Measurements from ENCODE around the gene CCDC61.

Gene CCDC61, protein sequence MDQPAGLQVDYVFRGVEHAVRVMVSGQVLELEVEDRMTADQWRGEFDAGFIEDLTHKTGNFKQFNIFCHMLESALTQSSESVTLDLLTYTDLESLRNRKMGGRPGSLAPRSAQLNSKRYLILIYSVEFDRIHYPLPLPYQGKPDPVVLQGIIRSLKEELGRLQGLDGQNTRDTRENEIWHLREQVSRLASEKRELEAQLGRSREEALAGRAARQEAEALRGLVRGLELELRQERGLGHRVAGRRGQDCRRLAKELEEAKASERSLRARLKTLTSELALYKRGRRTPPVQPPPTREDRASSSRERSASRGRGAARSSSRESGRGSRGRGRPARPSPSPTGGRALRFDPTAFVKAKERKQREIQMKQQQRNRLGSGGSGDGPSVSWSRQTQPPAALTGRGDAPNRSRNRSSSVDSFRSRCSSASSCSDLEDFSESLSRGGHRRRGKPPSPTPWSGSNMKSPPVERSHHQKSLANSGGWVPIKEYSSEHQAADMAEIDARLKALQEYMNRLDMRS

DNA sequence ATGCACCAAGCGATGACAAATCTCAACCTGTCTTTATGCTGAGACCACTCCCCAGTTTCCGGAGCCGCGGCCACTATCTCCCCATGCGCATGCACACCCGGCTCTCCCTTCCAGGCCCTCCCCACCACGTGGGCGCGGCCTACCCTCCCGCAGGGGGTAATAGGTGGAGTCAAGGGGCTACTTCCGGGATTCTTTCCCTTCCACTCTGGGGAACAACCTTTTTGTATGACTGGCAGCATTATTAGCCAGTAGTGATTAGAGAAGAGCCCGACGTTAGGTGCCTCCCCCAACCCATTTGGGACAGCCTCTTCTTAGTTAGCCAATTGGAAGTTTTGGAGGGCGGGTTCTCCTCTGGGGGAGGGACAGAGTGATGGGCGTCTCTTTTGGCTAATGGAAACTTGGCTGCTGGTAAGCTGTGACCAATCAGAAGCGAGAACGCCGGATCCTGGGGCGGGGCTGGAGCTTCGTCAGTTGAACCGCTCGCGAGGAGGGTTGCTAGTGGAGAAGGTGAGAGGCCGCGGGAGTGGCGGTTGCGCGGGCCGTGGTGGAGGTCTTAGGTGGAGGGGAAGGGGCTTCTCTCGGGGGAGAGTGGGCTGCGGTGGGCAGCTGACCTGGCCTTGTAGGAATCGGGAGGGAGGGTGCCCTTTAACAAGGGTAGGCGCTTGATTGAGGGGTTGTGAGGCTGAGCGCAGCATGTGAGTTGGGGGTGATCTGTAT is at the start of gene CCDC61:
TSS of gene CCDC61 (plus strand) at position 470 of the 717 bp plus-strand sequence. CDS start 7,552 bp downstream, outside the sequence.
- DNase-seq (ENCODE audit: low read depth) = peak; percentile 100

DNA sequence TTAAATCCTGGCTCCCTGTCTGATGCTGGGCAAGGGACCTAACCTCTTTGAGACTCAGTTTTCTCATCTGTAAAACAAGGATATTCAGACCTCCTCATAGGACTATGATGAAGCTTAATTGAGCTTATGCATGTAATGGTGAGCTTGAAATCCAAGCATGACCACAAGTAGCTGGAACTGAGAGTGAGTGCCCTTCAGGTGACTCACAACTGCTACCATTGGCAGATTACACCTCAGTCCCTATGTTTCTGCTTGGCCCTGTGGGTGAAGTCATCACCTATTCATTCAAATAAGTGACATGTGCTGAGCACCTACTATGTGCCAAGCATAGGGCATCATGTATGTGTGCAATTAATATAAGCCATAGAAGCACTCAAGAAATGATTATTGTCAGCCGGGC is 47.3 kb upstream of the CCDC61 start:
- no peak for DNase-seq (ENCODE audit: low read depth)

DNA sequence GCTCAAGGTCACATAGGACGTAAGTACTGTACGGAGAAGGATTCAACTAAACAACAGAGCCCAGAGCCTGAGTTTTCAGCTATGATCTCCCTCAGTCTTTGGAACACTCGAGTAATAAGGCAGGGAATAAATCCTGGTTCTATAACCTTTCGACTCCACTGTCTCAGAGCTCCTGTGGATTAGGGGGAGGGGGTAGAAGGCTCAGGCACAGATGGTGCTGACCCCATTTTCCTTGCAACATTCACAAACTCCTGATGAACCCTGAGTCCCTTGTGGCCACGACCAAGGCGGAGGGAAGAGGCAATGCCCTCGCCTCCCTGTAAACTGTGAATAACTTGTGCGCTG is 43.0 kb upstream of the CCDC61 start:
- DNase-seq (ENCODE audit: low read depth) = no peak

DNA sequence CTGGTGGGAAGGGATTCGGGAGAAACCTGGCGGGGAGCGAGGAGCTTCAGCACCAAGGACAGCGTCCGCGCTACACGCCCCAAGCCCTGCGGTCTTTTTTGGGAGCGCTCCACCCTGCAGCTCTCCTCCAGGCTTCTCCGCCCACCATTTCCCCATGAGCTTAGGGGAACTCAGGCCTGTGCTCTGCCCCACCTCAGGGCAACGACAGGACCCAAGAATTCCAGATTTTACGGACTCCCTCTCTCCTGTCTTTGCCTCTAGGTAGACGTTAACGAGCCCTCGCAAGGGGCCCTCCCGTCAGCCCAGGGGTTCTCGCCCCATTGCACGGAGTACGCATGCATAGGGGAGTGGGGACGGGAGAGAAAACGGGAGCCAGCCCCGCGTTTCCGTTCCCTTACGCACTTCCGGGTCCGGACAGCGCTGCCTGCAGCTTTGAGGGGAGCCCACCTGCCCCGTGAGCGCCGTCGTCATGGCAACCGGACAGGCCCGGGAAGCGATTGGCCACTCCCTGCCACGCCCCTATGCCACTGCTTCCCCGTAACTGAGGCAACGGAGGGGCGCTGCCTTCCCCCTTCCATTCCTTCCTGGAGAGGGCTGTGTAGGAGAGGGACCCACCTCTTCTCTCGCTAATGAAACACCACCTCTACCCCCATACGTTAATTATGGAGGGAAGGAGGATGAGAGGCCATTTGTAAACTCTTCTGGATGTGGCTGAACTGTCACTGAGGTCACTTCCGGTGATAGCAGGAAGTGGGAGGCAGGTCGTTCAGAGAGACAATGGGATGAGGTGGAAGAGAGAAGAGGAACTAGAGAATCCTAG is 42.4 kb upstream of the CCDC61 start:
- DNase-seq (ENCODE audit: low read depth) = no peak

DNA sequence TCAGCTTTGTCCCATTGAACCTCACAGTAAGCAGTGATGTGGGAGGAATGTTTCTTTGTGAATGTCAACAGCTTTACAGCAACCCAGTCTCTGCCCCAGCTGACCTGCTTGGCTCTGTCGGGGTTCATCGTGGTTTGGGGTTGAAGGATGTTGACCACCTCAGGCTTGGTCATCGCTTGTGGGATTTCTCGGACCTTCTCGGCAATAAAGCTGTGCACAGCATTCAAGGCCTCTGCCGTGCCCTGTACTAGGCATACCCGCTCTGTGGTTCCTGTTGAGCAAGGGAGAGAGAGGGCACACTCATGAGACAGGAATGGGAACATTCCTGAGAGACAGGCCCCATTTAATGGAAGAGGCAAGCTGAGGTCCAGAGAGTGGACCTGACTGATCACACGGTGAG is 41.6 kb upstream of the CCDC61 start:
- no peak for DNase-seq (ENCODE audit: low read depth)

DNA sequence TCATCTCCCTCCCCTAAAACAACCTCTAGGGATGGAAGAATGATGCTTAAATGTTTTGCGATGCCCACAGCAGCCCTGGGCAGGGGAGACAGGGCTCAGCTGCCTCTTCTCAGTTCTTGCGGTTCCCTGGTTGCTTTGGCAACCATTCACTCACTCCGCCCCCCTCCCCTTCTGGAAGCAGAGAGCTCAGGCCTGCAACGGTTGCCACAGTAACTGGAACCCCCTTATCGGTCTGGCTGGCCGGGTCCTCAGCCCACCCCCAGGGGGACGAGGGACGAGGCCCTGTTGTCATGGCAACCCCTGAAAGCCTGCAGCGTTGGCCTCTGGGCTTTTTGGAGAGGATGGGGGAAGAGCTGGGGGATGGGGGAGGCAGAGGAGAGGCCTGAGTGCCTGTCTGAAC is 41.1 kb upstream of the CCDC61 start:
- no peak for DNase-seq (ENCODE audit: low read depth)

DNA sequence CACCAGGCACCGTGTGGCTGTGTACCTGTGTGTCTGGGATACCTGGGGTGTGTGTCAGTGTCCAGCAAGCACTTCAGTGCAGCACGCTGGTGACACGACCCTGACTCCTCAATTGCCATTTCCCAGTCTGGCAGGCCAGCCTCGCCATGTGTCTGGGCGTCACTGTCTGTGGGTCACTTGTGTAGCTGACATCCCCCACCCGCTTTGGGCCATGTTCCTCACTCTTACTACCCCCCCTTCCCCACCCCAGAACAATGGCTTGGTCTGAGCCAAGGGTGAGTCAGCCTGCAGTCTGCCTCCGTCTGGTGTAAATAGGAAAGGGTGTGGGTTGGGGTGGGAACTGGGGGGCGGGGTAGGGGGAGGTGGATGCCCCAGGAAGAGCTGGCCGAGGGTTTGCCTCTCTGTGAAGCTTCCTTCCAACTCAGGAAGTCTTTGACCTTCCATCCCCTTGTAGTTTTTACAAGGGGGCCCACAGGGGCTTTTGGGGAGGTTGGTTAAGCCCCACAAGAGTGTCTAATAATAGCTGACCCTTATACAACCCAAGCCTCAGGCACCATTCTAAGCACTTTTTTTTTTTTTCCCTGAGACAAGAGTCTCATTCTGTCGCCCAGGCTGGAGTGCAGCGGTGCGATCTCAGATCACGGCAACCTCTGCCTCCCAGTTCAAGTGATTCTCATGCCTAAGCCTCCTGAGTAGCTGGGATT is 39.2 kb upstream of the CCDC61 start:
- DNase-seq (ENCODE audit: low read depth) = no peak

DNA sequence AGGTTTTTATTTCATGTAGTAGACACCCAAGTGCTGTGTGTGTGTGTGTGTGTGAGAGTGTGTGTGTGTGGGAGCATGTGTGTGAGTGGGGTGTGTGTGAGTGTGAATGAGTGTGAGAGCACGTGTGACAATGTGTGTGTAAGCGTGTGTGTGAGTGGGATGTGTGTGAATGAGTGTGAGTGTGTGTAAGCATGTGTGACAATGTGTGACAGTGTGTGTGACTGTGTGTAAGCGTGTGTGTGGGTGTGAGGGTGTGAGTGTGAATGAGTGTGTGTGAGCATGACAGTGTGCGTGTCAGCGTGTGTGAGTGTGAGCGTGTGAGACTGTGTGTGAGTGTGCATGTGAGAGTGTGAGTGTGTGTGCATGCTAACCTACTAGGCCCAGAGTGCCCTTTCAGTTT is 36.9 kb upstream of the CCDC61 start:
- no peak for DNase-seq (ENCODE audit: low read depth)

DNA sequence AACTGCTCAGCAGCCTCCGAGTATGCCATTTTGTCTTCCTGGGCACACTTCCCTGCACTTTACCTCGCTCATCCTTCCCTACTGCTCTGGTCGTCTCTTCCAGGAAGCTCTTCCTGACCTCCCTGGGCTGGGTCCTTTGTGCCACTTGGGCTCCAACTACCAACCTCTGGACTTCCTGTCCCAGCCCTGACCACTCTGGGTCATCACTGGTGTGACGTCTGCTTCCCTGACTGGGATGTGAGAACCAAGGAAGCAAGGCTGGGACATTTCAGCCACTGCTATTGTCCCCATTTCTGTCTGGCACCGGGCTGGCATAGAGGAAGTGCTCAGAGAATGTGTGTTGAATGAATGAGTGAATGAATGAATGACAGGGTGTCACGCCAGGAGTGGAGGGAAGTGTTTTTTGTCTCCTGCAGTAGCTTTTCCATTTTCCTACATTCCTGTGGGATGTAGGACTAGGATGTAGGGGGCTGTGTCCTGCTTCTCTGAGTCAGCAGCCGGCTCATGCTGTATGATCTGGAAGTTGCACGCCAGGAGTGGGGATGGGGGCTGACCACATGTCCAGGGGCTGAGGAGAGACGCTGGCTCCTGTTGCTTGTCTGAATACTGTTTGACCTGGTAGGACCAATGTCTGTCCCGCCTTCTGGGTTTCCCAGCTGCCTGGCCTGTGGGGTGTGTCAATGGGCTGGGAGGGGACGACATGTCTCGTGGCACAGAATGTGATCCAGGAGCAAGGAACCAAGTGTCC is 36.3 kb upstream of the CCDC61 start:
- DNase-seq (ENCODE audit: low read depth) = no peak

DNA sequence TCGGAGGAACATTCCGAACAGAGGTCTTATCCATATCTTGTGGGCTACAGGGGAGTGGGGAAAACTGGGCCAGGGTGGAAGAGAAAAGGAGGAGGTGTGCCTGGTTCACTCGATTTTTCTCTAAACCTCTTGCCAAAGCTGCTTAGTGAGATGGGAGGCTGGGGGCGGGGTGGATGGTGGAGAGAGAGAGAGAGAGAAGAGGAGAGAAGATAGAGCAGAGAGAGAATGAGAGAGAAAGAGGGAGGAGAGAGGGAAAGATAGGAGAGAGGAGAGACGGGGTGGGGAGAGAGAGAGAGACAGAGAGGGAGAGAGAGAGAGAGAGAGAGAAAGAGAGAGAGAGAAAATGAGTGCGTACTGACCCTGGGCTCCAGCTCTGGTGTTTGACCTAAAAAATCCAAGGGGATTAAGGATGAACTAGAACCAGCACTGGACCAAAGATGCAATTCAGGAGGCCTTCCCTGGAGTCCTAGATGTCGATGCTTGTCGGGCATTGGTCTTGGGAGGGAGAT is 35.7 kb upstream of the CCDC61 start:
- no peak for DNase-seq (ENCODE audit: low read depth)

DNA sequence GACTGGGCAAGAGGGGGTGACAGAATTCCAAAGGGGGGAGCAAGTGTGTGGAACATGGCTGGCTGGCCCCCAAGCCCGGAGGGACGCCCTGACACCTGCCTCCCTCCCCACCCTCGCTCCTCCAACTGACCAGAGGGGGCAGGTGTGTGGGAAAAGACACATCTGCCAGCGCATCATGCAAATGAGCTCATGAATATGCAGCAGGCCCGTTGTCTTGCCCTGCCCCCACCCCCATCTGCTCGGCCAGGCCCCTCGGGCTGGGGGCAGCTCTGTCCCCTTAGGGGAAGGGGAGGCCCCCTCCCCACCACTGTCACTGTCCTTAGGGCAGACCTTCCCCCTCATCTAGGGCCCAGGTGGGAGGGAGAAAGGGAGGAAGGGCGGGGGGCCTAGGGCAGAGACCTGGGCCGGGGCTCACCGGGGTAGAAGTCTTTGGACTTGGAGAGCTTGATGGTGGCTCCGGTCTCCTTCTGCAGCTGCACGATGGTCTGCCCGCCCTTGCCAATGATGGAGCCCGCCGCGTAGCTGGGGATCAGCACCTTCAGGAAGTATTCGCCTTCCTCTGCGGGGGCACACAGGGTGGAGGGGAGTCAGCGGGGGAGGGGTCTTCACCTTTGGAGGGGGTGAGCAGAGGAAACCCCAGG is 34.6 kb upstream of the CCDC61 start:
- no peak for DNase-seq (ENCODE audit: low read depth)

DNA sequence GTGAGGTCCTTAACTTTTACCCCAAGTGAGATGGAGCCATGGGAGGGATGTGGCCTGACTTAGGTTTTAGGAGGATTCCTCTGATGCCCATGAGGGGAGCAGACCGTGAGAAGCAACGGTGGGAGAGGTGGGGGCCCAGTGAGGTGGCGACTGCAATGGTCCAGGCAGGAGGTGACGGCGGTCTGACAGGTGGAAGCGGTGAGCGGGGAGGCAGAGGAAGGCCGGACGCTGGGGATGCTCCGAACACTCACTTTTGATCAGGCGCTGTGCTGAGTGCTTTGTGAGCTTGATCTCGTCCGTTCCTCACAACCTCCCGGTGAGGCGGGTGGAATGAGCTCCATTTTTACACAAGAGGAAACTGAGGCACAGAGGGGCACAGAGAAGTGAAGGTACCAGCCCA is 33.2 kb upstream of the CCDC61 start:
- DNase-seq (ENCODE audit: low read depth) = no peak

DNA sequence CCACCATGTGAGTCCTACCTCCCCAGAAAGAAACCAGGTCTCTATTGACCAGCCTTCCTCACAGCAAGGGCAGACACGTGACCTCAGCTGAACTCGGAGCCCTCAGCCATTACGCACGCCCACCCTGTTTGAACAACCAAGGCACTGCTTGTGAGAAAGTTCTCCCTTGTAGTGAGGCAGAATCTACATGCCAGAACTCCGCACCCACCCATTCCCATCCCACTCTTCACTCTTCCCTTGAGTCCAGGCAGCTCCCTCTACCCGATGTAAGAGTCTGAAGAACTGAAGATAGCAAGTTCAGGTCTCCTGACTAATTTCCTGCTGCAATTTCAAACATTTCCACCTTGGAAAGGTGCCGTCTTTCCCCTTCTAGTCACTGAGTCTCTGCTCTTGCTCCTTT is 28.0 kb upstream of the CCDC61 start:
- no peak for DNase-seq (ENCODE audit: low read depth)

DNA sequence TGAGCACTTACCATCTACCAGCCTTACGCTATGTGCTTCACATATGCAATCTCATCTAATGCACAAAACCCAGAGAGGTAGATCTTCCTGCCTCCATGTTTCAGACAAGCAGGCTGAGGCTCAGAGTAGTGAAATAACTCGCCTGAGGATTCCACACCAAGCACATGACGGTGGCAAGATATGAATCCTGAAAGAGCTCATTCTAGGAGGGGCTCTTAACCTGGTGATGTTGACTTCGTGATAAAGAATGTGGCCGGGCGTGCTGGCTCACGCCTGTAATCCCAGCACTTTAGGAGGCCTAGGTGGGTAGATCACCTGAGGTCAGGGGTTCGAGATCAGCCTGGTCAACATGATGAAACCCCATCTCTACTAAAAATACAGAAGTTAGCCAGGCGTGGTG is 26.6 kb upstream of the CCDC61 start:
- DNase-seq (ENCODE audit: low read depth) = no peak

DNA sequence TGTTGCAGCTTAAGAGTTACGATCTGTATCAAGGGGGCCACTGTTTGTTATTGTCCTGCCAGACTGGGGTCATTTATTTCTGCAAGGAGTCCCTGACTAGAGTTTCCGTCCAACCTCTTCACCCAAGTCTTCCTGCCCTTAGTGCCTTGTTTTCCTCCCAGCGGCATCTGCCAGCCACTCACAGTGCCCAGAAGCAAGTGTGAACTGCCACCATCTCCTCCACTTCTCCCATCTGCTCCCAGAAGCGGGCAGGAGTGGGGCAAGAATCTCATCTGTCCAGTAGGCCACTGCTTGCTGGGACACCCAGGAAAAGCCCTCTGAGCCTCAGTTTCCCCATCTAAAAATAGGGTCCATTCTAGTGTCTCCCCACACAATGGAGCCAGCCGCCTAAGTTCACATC is 25.6 kb upstream of the CCDC61 start:
- DNase-seq (ENCODE audit: low read depth) = no peak

DNA sequence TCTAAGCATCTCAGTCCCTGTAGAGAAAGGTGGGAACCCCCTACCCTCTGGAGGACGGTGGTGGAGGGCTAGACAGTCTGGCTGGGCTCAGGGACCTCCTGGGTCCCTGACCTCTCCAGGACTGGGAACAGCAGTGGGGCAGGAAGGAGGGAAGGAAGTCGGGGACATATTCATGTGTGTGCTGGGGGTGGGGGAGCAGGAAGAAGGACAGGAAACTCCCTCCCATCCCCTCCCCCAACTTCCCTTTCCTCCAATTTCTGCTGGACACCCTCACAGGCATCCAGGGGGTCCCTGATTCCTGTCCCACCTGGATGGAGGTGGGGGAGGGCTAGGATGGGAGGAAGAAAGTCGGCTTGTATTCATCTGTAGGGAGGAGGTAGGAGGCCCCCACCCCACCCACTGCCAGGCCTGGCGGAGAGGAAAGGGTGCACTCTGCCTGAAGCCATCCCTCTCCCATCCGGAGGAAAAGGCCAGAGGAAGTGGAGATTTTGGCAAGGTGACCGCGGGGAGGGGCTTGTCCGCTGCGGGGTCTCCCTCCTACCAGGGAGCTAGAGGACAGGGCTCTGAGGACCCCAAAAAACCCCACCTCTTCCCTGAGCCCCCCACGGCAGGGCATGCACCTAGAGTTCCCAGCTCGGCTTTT is 23.9 kb upstream of the CCDC61 start:
- DNase-seq (ENCODE audit: low read depth) = no peak

DNA sequence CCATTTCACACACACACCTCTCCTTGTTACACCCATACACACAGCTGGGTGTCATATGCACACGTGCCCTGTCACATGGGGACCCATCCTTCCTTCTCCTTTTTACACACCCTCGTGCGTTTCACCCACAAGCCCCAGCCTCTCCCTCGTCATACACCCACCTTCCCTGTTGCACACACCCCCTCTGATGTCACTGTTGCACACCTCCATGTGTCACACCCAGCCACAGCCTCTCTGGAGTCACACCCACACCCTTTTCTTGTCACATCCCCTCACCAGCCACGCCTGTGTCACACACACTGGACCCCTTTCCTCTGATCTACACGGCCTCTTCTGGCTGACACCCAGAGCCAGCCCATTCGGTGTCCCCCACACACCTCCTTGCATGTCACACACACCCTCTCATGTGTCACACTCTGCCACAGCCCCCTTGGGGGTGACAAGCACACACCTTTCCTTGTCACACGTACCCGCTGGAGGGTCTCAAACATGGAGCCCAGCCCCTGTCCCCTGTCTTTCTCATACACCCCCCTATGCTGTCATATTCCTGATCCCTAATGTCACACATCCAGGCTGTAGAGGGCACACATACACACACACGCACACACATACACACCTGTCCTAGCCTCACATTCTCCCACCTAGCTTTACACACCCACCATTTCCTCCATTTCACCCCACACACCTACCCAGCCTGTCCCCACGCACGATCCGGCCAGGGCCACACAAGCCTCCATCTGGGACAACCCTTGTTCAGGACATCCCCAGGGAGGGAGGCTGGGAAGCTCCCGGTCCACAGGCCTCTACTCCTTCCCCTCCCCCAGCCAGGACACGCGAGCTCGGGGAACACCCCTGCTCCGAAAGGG is 23.0 kb upstream of the CCDC61 start:
- no peak for DNase-seq (ENCODE audit: low read depth)

DNA sequence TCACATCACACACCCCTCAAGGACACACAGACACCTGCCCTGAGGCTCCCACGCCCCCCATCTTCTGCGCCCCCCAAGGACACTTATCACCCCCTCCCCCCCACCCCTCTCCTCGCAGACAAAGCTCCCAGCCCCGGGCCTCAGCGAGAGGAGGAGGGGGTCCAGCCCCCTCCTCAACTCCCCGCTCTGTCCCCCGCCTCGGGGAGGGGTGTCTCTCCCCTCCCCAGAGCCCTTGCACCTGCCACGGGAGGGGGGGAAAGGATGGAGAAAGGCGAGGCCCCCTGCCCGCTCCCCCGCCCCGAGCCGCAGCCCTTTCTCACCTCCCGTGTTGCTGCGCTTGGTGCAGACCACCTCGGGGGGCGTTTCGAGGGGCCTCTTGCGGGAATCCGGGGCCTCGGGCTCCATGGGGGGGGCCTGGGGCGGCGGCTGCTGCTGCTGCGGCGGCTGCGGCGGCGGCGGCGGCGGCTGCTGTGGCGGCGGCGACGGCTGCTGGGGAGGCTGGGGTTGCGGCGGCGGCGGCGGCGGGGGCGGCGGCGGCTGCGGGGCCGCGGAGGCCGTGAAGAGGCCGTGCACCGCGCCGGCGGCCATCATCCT is 22.2 kb upstream of the CCDC61 start:
- no peak for DNase-seq (ENCODE audit: low read depth)

Measured in HS-27A (cell line).